Osteocyte (in vitro differentiated cells): ENCODE results near the gene CXXC4. TPM values are rescaled to one million over a fixed set of nuclear protein-coding genes. Genes with fewer than 3 reads are reported as not detected.

Experiments
- DNase-seq: peaks from one replicate; pipeline ENCODE4 v3.0.0; 2021; ENCODE audit warnings: mixed read lengths; ENCODE audit not compliant: unreplicated experiment; ENCODE audit errors: extremely low spot score
- H3K27ac Mint-ChIP-seq: one replicate; pipeline ENCODE4 v1.8.0; 2021; ENCODE audit warnings: mild to moderate bottlenecking, mixed read lengths; ENCODE audit not compliant: unreplicated experiment
- H3K27me3 Mint-ChIP-seq: one replicate; pipeline ENCODE4 v1.8.0; 2021; ENCODE audit warnings: mixed read lengths; ENCODE audit not compliant: unreplicated experiment
- H3K36me3 Mint-ChIP-seq: one replicate; pipeline ENCODE4 v1.8.0; 2021; ENCODE audit warnings: mixed read lengths; ENCODE audit not compliant: unreplicated experiment
- H3K4me1 Mint-ChIP-seq: one replicate; pipeline ENCODE4 v1.8.0; 2021; ENCODE audit warnings: mixed read lengths; ENCODE audit not compliant: unreplicated experiment
- H3K4me3 Mint-ChIP-seq: one replicate; pipeline ENCODE4 v1.8.0; 2021; ENCODE audit warnings: mild to moderate bottlenecking, moderate library complexity, mixed read lengths; ENCODE audit not compliant: unreplicated experiment
- H3K9me3 Mint-ChIP-seq: one replicate; pipeline ENCODE4 v1.8.0; 2021; ENCODE audit warnings: mixed read lengths; ENCODE audit not compliant: unreplicated experiment
- total RNA-seq: library from RNA; stranded (reverse); gene quantifications from 2 replicates; pipeline ENCODE4 v1.2.1, GENCODE V29; 2021
- TF ChIP-seq, protein P1 (sequence below): fragments of 200-600 bp; sonication (generic); IDR thresholded peaks from 2 replicates; pipeline ENCODE4 v1.5.0; 2021; ENCODE audit warnings: antibody characterized with exemption, mild to moderate bottlenecking, moderate library complexity

Gene CXXC4
- total RNA-seq, 1 donor from 2014 or later, result not detected

DNA sequence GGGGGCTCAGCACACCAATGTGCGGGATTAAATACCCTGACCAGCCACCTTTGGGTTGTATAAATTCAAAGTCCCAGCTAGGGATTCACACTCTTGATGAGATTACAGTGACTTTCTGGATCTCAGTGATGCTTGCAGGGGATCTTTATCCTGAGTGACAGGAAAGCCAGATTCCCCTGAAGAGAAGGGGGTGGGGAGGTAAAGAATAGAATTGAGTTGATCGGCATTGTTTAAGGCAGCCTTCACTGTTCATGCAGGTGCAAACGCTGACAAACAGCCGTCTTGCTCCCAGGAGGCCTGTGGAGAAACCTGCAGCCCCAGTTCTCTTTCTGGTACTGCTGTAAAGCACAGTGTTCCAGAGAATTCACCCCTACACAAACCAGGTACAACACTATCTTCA lies 19.0 kb downstream of the CXXC4 start:
- TF ChIP-seq, protein P1, sequence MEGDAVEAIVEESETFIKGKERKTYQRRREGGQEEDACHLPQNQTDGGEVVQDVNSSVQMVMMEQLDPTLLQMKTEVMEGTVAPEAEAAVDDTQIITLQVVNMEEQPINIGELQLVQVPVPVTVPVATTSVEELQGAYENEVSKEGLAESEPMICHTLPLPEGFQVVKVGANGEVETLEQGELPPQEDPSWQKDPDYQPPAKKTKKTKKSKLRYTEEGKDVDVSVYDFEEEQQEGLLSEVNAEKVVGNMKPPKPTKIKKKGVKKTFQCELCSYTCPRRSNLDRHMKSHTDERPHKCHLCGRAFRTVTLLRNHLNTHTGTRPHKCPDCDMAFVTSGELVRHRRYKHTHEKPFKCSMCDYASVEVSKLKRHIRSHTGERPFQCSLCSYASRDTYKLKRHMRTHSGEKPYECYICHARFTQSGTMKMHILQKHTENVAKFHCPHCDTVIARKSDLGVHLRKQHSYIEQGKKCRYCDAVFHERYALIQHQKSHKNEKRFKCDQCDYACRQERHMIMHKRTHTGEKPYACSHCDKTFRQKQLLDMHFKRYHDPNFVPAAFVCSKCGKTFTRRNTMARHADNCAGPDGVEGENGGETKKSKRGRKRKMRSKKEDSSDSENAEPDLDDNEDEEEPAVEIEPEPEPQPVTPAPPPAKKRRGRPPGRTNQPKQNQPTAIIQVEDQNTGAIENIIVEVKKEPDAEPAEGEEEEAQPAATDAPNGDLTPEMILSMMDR, result no peak
- DNase-seq, result no peak
- Mint-ChIP-seq H3K36me3 (no peaks in the 10 kb centered on the region), H3K4me1 (no peaks in the 10 kb centered on the region), H3K9me3 (no peaks in the 10 kb centered on the region), H3K4me3 (no peak overlapping the region), H3K27ac (no peak overlapping the region), H3K27me3 (peaks cover 6% of the 10 kb centered on the region)

DNA sequence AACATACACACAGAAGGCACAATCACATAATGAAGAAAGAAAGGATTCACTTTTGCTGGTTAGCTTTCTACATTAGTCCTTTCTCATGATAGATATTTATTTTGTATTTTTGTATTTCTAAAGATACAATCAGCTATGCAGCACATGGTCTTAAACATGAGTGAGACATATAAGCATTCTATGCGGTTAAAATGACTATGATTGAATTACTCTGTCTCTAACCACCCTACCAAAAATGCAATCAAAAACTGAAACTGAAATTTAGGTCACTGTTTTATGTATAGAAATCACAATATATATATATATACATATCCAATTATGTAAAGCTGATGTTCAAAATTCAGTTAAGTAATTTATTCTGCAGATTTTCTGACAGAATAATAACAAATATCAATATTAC lies 21.9 kb downstream of the CXXC4 start:
- no peaks in the 10 kb centered on the region for H3K4me1 Mint-ChIP-seq
- TF ChIP-seq, protein P1, result no peak
- H3K9me3 Mint-ChIP-seq, result no peaks in the 10 kb centered on the region
- H3K36me3 Mint-ChIP-seq, result no peaks in the 10 kb centered on the region
- H3K4me3 Mint-ChIP-seq, result no peak overlapping the region
- no peak for DNase-seq
- H3K27me3 Mint-ChIP-seq, result no peaks in the 10 kb centered on the region
- H3K27ac Mint-ChIP-seq, result no peak overlapping the region

DNA sequence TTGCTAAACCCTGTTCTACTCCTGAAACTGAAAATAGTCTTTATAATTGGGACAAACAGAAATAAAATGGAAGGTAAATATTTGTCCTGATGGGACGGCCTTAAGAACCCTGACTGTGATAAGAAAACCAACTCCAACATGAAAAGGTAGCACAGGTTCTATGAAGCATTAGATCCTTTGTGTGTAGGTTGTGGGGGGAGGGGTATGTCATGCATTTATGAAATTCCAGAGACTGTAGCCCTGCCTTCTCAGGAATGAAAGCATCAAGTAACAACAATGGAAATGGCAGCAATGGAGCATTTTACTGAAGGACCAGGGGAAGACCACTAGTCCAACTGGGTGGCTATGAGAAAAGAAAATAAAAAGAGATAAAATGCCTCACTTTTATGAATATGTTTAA lies 23.9 kb downstream of the CXXC4 start:
- DNase-seq, result no peak
- no peaks in the 10 kb centered on the region for H3K4me1 Mint-ChIP-seq
- no peaks in the 10 kb centered on the region for H3K9me3 Mint-ChIP-seq
- no peak overlapping the region for H3K27ac Mint-ChIP-seq
- TF ChIP-seq, protein P1, result no peak
- H3K27me3 Mint-ChIP-seq, result peaks cover 7% of the 10 kb centered on the region
- no peak overlapping the region for H3K4me3 Mint-ChIP-seq
- H3K36me3 Mint-ChIP-seq, result no peaks in the 10 kb centered on the region

DNA sequence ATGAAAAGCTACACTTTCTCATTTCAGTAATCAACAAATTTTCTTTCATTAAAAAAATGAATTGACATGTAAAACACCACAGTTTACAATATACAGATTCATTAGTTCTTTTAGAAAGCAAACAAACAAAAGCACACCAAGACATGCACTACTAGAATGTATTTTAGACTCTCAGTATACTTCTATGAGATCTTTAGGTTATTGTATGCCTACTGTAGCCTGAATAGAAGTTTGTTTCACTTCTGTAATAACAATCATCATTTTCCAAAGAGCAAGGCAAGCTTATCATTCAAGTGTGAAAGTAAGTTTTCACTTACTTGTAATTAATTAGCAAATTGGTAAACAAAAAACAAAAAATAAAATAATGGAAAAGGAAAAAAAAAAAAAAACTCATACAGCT lies 24.9 kb downstream of the CXXC4 start:
- H3K9me3 Mint-ChIP-seq, result no peaks in the 10 kb centered on the region
- no peak overlapping the region for H3K4me3 Mint-ChIP-seq
- no peaks in the 10 kb centered on the region for H3K36me3 Mint-ChIP-seq
- H3K27me3 Mint-ChIP-seq, result peaks cover 7% of the 10 kb centered on the region
- H3K4me1 Mint-ChIP-seq, result no peaks in the 10 kb centered on the region
- no peak overlapping the region for H3K27ac Mint-ChIP-seq
- TF ChIP-seq, protein P1, result no peak
- no peak for DNase-seq

DNA sequence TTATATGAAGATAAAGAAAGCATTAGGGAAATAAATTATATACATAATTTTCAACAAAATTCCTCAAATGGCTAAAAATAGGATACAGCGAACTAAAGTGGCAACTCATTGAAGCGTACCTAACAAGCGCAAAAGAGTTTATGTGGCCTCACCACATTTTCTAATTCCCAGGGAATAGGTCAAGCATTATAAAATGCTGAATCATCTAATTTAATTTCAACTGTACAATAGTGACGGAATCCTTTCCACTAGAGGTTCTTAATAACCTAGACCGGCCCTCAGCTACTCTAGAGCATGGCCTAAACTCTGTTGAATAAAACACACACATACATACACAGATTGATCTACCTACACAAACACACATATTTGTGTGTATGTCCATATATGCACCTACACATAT lies 29.1 kb downstream of the CXXC4 start:
- DNase-seq, result no peak
- TF ChIP-seq, protein P1, result no peak
- no peaks in the 10 kb centered on the region for H3K36me3 Mint-ChIP-seq

More for the DNA sequence above, 29.1 kb downstream of the CXXC4 start:
- Mint-ChIP-seq H3K27ac (no peak overlapping the region), H3K27me3 (peaks cover 7% of the 10 kb centered on the region), H3K4me3 (no peak overlapping the region), H3K9me3 (no peaks in the 10 kb centered on the region), H3K4me1 (no peaks in the 10 kb centered on the region)
